B cell (primary cell): ENCODE results near the gene WNT11. TPM values are rescaled to one million over a fixed set of nuclear protein-coding genes. Genes with fewer than 3 reads are reported as not detected.

ENCODE experiments used
- ATAC-seq: fragments of 200-7000 bp; cut with Tn5 transposase; one replicate; pipeline ENCODE4 v1.10.0; 2021; ENCODE audit warnings: low read depth, mild to moderate bottlenecking, moderate number of reproducible peaks, moderate library complexity
- CTCF ChIA-PET: fragments of 350-600 bp; sonication (Branson Sonifier 250); formaldehyde crosslinking; loops from one replicate; lab custom pipeline; 2021; ENCODE audit warnings: antibody characterized with exemption, inconsistent platforms; lab: Charles Lee
- POLR2A ChIA-PET: fragments of 350-600 bp; sonication (Branson Sonifier 250); formaldehyde crosslinking; loops from one replicate; lab custom pipeline; 2021; ENCODE audit warnings: antibody characterized with exemption; lab: Charles Lee
- DNase-seq: peaks from one replicate; pipeline ENCODE4 v3.0.0; 2013
- H2AFZ ChIP-seq: 2 replicates; pipeline ENCODE4 v1.6.1; 2012; ENCODE audit warnings: mild to moderate bottlenecking, low read depth, low read length; ENCODE audit not compliant: insufficient read depth, poor library complexity, severe bottlenecking
- H3K27ac ChIP-seq, 2 donors: 1 replicate in 1 of 2; 2 replicates in 1 of 2; pipeline ENCODE4 v1.5.1; 2012 to 2013; ENCODE audit warnings: low read length in 2 of 2, mild to moderate bottlenecking in 2 of 2, moderate library complexity in 1 of 2
- H3K27me3 ChIP-seq, 4 experiments: fragments of 200-600 bp in 1 of 4; sonication (generic) in 1 of 4; replicated peaks in 1 of 4; 1 replicate in 2 of 4; 2 replicates in 2 of 4; pipeline versions ENCODE4 v1.6.1 to v1.7.0; 2013 to 2016; ENCODE audit warnings: low read length in 3 of 4, mild to moderate bottlenecking in 2 of 4, mixed read lengths in 1 of 4, moderate library complexity in 1 of 4; ENCODE audit not compliant: insufficient read depth in 4 of 4, control insufficient read depth in 3 of 4; ENCODE audit errors: control extremely low read depth in 1 of 4
- H3K36me3 ChIP-seq, 2 experiments: replicated peaks in 1 of 2; 1 replicate in 1 of 2; 2 replicates in 1 of 2; pipeline versions ENCODE4 v1.6.1 to v1.7.1; 2013; ENCODE audit warnings: low read length in 1 of 2; ENCODE audit not compliant: insufficient read depth in 2 of 2, control insufficient read depth in 1 of 2; ENCODE audit errors: control extremely low read depth in 1 of 2, extremely low read depth in 1 of 2
- H3K4me1 ChIP-seq, 2 donors: fragments of 200-600 bp in 1 of 2; sonication (generic) in 1 of 2; 1 replicate in 1 of 2; 2 replicates in 1 of 2; pipeline versions ENCODE4 v1.5.1 to v1.6.1; 2013 to 2017; ENCODE audit warnings: low read length in 2 of 2; ENCODE audit not compliant: control insufficient read depth in 2 of 2, insufficient read depth in 2 of 2
- H3K4me2 ChIP-seq: replicated peaks from 2 replicates; pipeline ENCODE3; 2012; ENCODE audit warnings: mild to moderate bottlenecking, low read depth, low read length; ENCODE audit not compliant: poor library complexity, severe bottlenecking
- H3K4me3 ChIP-seq, 5 experiments: fragments of 200-600 bp in 1 of 5; sonication (generic) in 1 of 5; 1 replicate in 3 of 5; 2 replicates in 2 of 5; pipeline versions ENCODE4 v1.5.1 to v1.7.0; 2011 to 2016; ENCODE audit warnings: low read length in 4 of 5, mild to moderate bottlenecking in 4 of 5, low read depth in 2 of 5, control low read depth in 1 of 5, moderate library complexity in 1 of 5; ENCODE audit not compliant: insufficient read depth in 1 of 5; ENCODE audit errors: control extremely low read depth in 1 of 5, extremely low read depth in 1 of 5
- H3K79me2 ChIP-seq: fragments of 200-600 bp; sonication (generic); one replicate; pipeline ENCODE4 v1.6.0; 2016; ENCODE audit warnings: low read length; ENCODE audit not compliant: control insufficient read depth, insufficient read depth
- H3K9ac ChIP-seq: fragments of 200-600 bp; sonication (generic); 2 replicates; pipeline ENCODE4 v1.6.1; 2017; ENCODE audit warnings: mild to moderate bottlenecking, low read length, moderate library complexity
- H3K9me3 ChIP-seq, 3 donors: one replicate each; pipeline versions ENCODE4 v1.6.1 to v1.7.1; 2013; ENCODE audit warnings: low read length in 2 of 3; ENCODE audit not compliant: control insufficient read depth in 2 of 3, insufficient read depth in 1 of 3; ENCODE audit errors: control extremely low read depth in 1 of 3
- H4K20me1 ChIP-seq: 2 replicates; pipeline ENCODE4 v1.6.0; 2012; ENCODE audit warnings: mild to moderate bottlenecking, low read length; ENCODE audit not compliant: insufficient read depth, control insufficient read depth, poor library complexity, severe bottlenecking
- H3K27ac Mint-ChIP-seq: one replicate; pipeline ENCODE4 v1.8.0; 2021; ENCODE audit warnings: mixed read lengths
- H3K27me3 Mint-ChIP-seq: one replicate; pipeline ENCODE4 v1.8.0; 2021; ENCODE audit warnings: mixed read lengths
- H3K4me1 Mint-ChIP-seq: one replicate; pipeline ENCODE4 v1.8.0; 2021; ENCODE audit warnings: mixed read lengths
- H3K4me3 Mint-ChIP-seq: one replicate; pipeline ENCODE4 v1.8.0; 2021; ENCODE audit warnings: mixed read lengths
- H3K9me3 Mint-ChIP-seq: one replicate; pipeline ENCODE4 v1.8.0; 2022; ENCODE audit warnings: mixed read lengths; ENCODE audit not compliant: insufficient read depth
- CTCF ChIP-seq: fragments of 200-600 bp; IDR thresholded peaks from one replicate; pipeline ENCODE4 v1.8.0; 2022; ENCODE audit warnings: antibody characterized with exemption, mild to moderate bottlenecking
- EZH2 ChIP-seq: IDR thresholded peaks from 2 replicates; pipeline ENCODE4 v1.6.1; 2012; ENCODE audit warnings: borderline replicate concordance, low read depth, mild to moderate bottlenecking, moderate library complexity, low read length; ENCODE audit not compliant: insufficient read depth, poor library complexity, severe bottlenecking
- WGBS: methylation state at CpG from one replicate; pipeline ENCODE4 v1.1.5; 2013; ENCODE audit warnings: missing lambda C conversion rate; ENCODE audit not compliant: insufficient coverage; 5-methylcytosine and 5-hydroxymethylcytosine counted together
- intact Hi-C: fragments of 100-400 bp; cut with micrococcal nuclease; formaldehyde crosslinking; loops from one replicate; pipeline ENCODE4 v1.10.0; 2022
- polyA plus RNA-seq: library from polyadenylated mRNA; depleted of rRNA; stranded (reverse); fragments of >200 nt; gene quantifications from 2 replicates; pipeline ENCODE4 v1.2.3, GENCODE V29; 2012
- total RNA-seq, 2 donors: library from RNA; stranded (reverse); fragments of 120-200 nt in 1 of 2; gene quantifications; 1 replicate in 1 of 2; 2 replicates in 1 of 2; pipeline versions ENCODE4 v1.2.3 to v1.2.4, GENCODE V29; 2013 to 2022

The WNT11 gene
- total and polyA plus RNA-seq, 2 donors (not counting 1 experiment from before 2014, with no cell fraction given): 0.39 TPM; not detected in 1

GRCh38 chr11:76243957-76244285, 37.6 kb upstream of the WNT11 start:
- Histone ChIP-seq H3K36me3 (no peaks in the 10 kb centered on the region), H3K4me2 (no peak overlapping the region), H3K27me3 (no peaks in the 10 kb centered on the region), H2AFZ (no peak overlapping the region), H4K20me1 (no peaks in the 10 kb centered on the region), H3K9ac (no peak overlapping the region), H3K79me2 (no peaks in the 10 kb centered on the region), H3K4me3 (no peak overlapping the region), H3K27ac (no peak overlapping the region), H3K4me1 (no peaks in the 10 kb centered on the region), H3K9me3 (peaks cover 0 to under 1% (median 0%) of the 10 kb centered on the region in 3 donors)
- ATAC-seq (no peak), DNase-seq (no peak)
- ChIA-PET CTCF (no interaction called here), POLR2A (no interaction called here)
- no peak overlapping the region for H3K27ac Mint-ChIP-seq
- TF ChIP-seq EZH2 (no peak), CTCF (no peak)
- WGBS: 92% methylated on average over 7 of the region's 7 CpGs
- no peaks in the 10 kb centered on the region for H3K27me3 Mint-ChIP-seq
- intact Hi-C loops: no loop called here
- no peaks in the 10 kb centered on the region for H3K9me3 Mint-ChIP-seq
- no peak overlapping the region for H3K4me3 Mint-ChIP-seq
- no peaks in the 10 kb centered on the region for H3K4me1 Mint-ChIP-seq

- Histone ChIP-seq H3K27me3 (no peaks in the 10 kb centered on the region), H3K4me2 (no peak overlapping the region), H3K79me2 (no peaks in the 10 kb centered on the region), H3K9me3 (no peaks in the 10 kb centered on the region), H3K4me3 (no peak overlapping the region), H4K20me1 (no peaks in the 10 kb centered on the region), H3K27ac (no peak overlapping the region), H3K9ac (no peak overlapping the region), H3K36me3 (no peaks in the 10 kb centered on the region), H3K4me1 (no peaks in the 10 kb centered on the region), H2AFZ (no peak overlapping the region)
- H3K9me3 Mint-ChIP-seq: no peaks in the 10 kb centered on the region
- WGBS: 78% methylated on average over 21 of the region's 23 CpGs
- ChIA-PET CTCF (no interaction called here), POLR2A (interaction anchor here (0.6 kb wide), 1 partner anchor 165 kb away, joined by 6 read pairs; no protein-coding TSS in a partner anchor)
- no peak overlapping the region for H3K4me3 Mint-ChIP-seq
- H3K27me3 Mint-ChIP-seq: no peaks in the 10 kb centered on the region
- no peak for TF ChIP-seq EZH2
- no peak for TF ChIP-seq CTCF
- intact Hi-C loops: no loop called here
- no peak for ATAC-seq
- H3K4me1 Mint-ChIP-seq: no peaks in the 10 kb centered on the region
- no peak overlapping the region for H3K27ac Mint-ChIP-seq
- no peak for DNase-seq
These were observed 37.1 kb upstream of the WNT11 start for GRCh38 chr11:76243193-76243956.
